H9 (cell line): Measurements from ENCODE around the gene CFAP161. TPM values are rescaled to one million over a fixed set of nuclear protein-coding genes. Genes with fewer than 3 reads are reported as not detected.

Experiments used
- DNase-seq: peaks from one replicate; pipeline ENCODE4 v3.0.0-alpha.2; 2017
- H2AFZ ChIP-seq: one replicate; pipeline ENCODE4 v1.6.1; 2013; ENCODE audit warnings: mild to moderate bottlenecking, low read length, control low read depth, moderate library complexity
- H2AK5ac ChIP-seq: 2 replicates; pipeline ENCODE4 v1.6.1; 2013; ENCODE audit warnings: low read length, control low read depth, mixed read lengths; ENCODE audit not compliant: insufficient read length
- H2BK120ac ChIP-seq: one replicate; pipeline ENCODE4 v1.6.1; 2013; ENCODE audit warnings: low read depth, mild to moderate bottlenecking, low read length, control low read depth, inconsistent platforms; ENCODE audit not compliant: poor library complexity, severe bottlenecking
- H2BK12ac ChIP-seq: 2 replicates; pipeline ENCODE4 v1.6.1; 2013; ENCODE audit warnings: low read length, control low read depth, mixed read lengths, low read depth; ENCODE audit not compliant: insufficient read length
- H2BK15ac ChIP-seq: 2 replicates; pipeline ENCODE4 v1.6.1; 2013; ENCODE audit warnings: low read depth, low read length, control low read depth
- H2BK20ac ChIP-seq: one replicate; pipeline ENCODE4 v1.6.1; 2013; ENCODE audit warnings: low read depth, mild to moderate bottlenecking, low read length, control low read depth, inconsistent platforms; ENCODE audit not compliant: poor library complexity, severe bottlenecking
- H2BK5ac ChIP-seq: 2 replicates; pipeline ENCODE4 v1.6.1; 2013; ENCODE audit warnings: low read length, control low read depth, mixed read lengths; ENCODE audit not compliant: insufficient read length
- H3K14ac ChIP-seq: 2 replicates; pipeline ENCODE4 v1.6.1; 2013; ENCODE audit warnings: low read length, control low read depth; ENCODE audit not compliant: insufficient read depth
- H3K18ac ChIP-seq: 2 replicates; pipeline ENCODE4 v1.6.1; 2013; ENCODE audit warnings: low read depth, mild to moderate bottlenecking, mixed read lengths, low read length, control low read depth; ENCODE audit not compliant: insufficient read length
- H3K23ac ChIP-seq: 2 replicates; pipeline ENCODE4 v1.6.1; 2013; ENCODE audit warnings: low read length, control low read depth, mixed read lengths, low read depth; ENCODE audit not compliant: insufficient read length
- H3K23me2 ChIP-seq: 2 replicates; pipeline ENCODE4 v1.6.1; 2013; ENCODE audit warnings: low read depth, mild to moderate bottlenecking, mixed read lengths, low read length, control low read depth; ENCODE audit not compliant: insufficient read length, poor library complexity, severe bottlenecking
- H3K27ac ChIP-seq: 2 replicates; pipeline ENCODE4 v1.5.1; 2013; ENCODE audit warnings: low read length, control low read depth, mixed read lengths, low read depth; ENCODE audit not compliant: insufficient read length
- H3K27me3 ChIP-seq: 2 replicates; pipeline ENCODE4 v1.6.1; 2013; ENCODE audit warnings: low read length, control low read depth, inconsistent platforms; ENCODE audit not compliant: insufficient read depth
- H3K4ac ChIP-seq: 2 replicates; pipeline ENCODE4 v1.6.1; 2013; ENCODE audit warnings: low read depth, mild to moderate bottlenecking, control low read depth, inconsistent platforms, low read length, moderate library complexity
- H3K4me1 ChIP-seq: 2 replicates; pipeline ENCODE4 v1.6.1; 2013; ENCODE audit warnings: low read length, control low read depth, inconsistent platforms; ENCODE audit not compliant: insufficient read depth
- H3K4me2 ChIP-seq: 2 replicates; pipeline ENCODE4 v1.6.1; 2013; ENCODE audit warnings: low read length, control low read depth, mixed read lengths; ENCODE audit not compliant: insufficient read length, insufficient read depth
- H3K56ac ChIP-seq: 2 replicates; pipeline ENCODE4 v1.6.1; 2013; ENCODE audit warnings: low read depth, mild to moderate bottlenecking, mixed read lengths, low read length, control low read depth; ENCODE audit not compliant: insufficient read length
- H3K79me1 ChIP-seq: 2 replicates; pipeline ENCODE4 v1.6.1; 2013; ENCODE audit warnings: low read depth, mild to moderate bottlenecking, moderate library complexity, low read length, control low read depth, inconsistent platforms; ENCODE audit not compliant: insufficient read depth, poor library complexity, severe bottlenecking
- H3K79me2 ChIP-seq: 2 replicates; pipeline ENCODE4 v1.6.1; 2013; ENCODE audit warnings: low read length, control low read depth, inconsistent platforms; ENCODE audit not compliant: insufficient read depth
- H3K9ac ChIP-seq: 2 replicates; pipeline ENCODE4 v1.6.1; 2013; ENCODE audit warnings: low read length, control low read depth, mixed read lengths; ENCODE audit not compliant: insufficient read length; ENCODE audit errors: extremely low read depth
- H3K9me3 ChIP-seq: one replicate; pipeline ENCODE4 v1.6.1; 2013; ENCODE audit warnings: low read depth, low read length, inconsistent platforms; ENCODE audit not compliant: control insufficient read depth
- H3T11ph ChIP-seq: one replicate; pipeline ENCODE4 v1.6.1; 2013; ENCODE audit warnings: mild to moderate bottlenecking, low read length, control low read depth, inconsistent platforms
- H4K20me1 ChIP-seq: one replicate; pipeline ENCODE4 v1.6.1; 2013; ENCODE audit not compliant: control insufficient read depth, insufficient read length, insufficient read depth
- H4K5ac ChIP-seq: 2 replicates; pipeline ENCODE4 v1.6.1; 2013; ENCODE audit warnings: low read depth, mild to moderate bottlenecking, mixed read lengths, low read length, control low read depth; ENCODE audit not compliant: insufficient read length
- H4K8ac ChIP-seq: replicated peaks from 2 replicates; pipeline ENCODE4 v1.6.1; 2013; ENCODE audit warnings: low read length, control low read depth, mixed read lengths, low read depth; ENCODE audit not compliant: insufficient read length
- H4K91ac ChIP-seq: 2 replicates; pipeline ENCODE4 v1.6.1; 2013; ENCODE audit warnings: low read depth, mild to moderate bottlenecking, moderate library complexity, mixed read lengths, low read length, control low read depth; ENCODE audit not compliant: insufficient read length
- H3K27ac Mint-ChIP-seq, 3 experiments: 2 replicates in 2 of 3; 3 replicates in 1 of 3; pipeline ENCODE4 v1.8.0; 2020 to 2021; ENCODE audit warnings: mixed read lengths in 3 of 3, mild to moderate bottlenecking in 1 of 3, moderate library complexity in 1 of 3
- H3K27me3 Mint-ChIP-seq: 2 replicates; pipeline ENCODE4 v1.8.0; 2021; ENCODE audit warnings: low read depth, mild to moderate bottlenecking, moderate library complexity, mixed read lengths
- H3K36me3 Mint-ChIP-seq, 3 experiments: 2 replicates in 2 of 3; 3 replicates in 1 of 3; pipeline ENCODE4 v1.8.0; 2020 to 2021; ENCODE audit warnings: low read depth in 3 of 3, mixed read lengths in 3 of 3; ENCODE audit not compliant: insufficient read depth in 1 of 3
- H3K4me1 Mint-ChIP-seq, 2 experiments: 2 replicates each; pipeline ENCODE4 v1.8.0; 2020; ENCODE audit warnings: mixed read lengths in 2 of 2
- H3K4me3 Mint-ChIP-seq, 2 experiments: 2 replicates in 1 of 2; 3 replicates in 1 of 2; pipeline ENCODE4 v1.8.0; 2020 to 2021; ENCODE audit warnings: mild to moderate bottlenecking in 2 of 2, mixed read lengths in 2 of 2, moderate library complexity in 1 of 2
- H3K9me3 Mint-ChIP-seq, 2 experiments: 2 replicates in 1 of 2; 3 replicates in 1 of 2; pipeline ENCODE4 v1.8.0; 2020; ENCODE audit warnings: mild to moderate bottlenecking in 2 of 2, mixed read lengths in 2 of 2, moderate library complexity in 1 of 2
- WGBS: extraction: QIAGEN DNeasy Blood & Tissue Kit; methylation state at CpG from one replicate; pipeline ENCODE4 v1.1.7; 2013; ENCODE audit warnings: missing lambda C conversion rate, low lambda C conversion rate, mixed read lengths; ENCODE audit not compliant: insufficient read length; ENCODE audit errors: extremely low coverage; 5-methylcytosine and 5-hydroxymethylcytosine counted together
- total RNA-seq: library from RNA; stranded (reverse); gene quantifications from 2 replicates; pipeline ENCODE4 v1.2.1, GENCODE V29; 2021
- TF ChIP-seq, protein P1 (sequence below): fragments of 200-600 bp; sonication (generic); conservative IDR thresholded peaks from 3 replicates; pipeline ENCODE4 v1.8.0; 2021; ENCODE audit warnings: antibody characterized with exemption, mild to moderate bottlenecking

The CFAP161 gene
- total RNA-seq, 1 experiment from 2014 or later, result 0.24 TPM

DNA sequence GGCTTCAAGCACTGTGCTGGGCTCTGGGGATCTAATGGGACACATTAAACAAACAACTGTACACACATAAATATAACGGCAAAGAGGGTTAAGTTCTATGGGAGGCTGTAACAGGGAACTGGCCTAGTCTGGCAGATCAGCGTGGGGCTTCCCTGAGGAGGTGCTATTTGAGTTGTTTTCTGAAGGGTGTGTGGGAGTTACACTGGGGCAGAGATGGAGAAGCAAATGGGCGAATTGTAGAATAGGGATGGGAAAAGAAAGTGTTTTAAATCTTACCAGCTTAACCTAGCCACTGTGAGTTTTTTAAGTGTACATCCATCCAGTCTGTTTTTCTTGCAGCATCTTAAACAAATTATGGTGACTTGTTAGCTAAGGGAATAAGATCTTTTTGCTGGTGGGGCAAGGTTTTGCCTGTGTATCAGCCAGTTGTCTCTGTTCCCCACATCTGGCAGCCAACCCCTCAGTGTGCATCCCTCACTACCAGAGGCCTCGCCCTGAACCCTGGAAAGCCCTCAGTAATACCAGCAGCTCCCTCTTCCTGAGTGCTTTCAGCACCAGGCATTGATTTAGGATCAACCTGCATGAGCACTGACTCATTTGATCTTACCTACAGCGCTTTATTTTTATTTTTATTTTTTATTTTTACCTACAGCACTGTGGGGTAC is 51.7 kb downstream of the CFAP161 start:
- H4K8ac ChIP-seq, result no peak overlapping the region
- no peak overlapping the region for H3K4me3 Mint-ChIP-seq
- no peak overlapping the region for H2BK5ac ChIP-seq
- H3K9me3 Mint-ChIP-seq, result no peaks in the 10 kb centered on the region
- TF ChIP-seq, protein P1, sequence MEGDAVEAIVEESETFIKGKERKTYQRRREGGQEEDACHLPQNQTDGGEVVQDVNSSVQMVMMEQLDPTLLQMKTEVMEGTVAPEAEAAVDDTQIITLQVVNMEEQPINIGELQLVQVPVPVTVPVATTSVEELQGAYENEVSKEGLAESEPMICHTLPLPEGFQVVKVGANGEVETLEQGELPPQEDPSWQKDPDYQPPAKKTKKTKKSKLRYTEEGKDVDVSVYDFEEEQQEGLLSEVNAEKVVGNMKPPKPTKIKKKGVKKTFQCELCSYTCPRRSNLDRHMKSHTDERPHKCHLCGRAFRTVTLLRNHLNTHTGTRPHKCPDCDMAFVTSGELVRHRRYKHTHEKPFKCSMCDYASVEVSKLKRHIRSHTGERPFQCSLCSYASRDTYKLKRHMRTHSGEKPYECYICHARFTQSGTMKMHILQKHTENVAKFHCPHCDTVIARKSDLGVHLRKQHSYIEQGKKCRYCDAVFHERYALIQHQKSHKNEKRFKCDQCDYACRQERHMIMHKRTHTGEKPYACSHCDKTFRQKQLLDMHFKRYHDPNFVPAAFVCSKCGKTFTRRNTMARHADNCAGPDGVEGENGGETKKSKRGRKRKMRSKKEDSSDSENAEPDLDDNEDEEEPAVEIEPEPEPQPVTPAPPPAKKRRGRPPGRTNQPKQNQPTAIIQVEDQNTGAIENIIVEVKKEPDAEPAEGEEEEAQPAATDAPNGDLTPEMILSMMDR, result no peak
- H3K27ac ChIP-seq, result no peak overlapping the region
- H2BK15ac ChIP-seq, result no peak overlapping the region
- no peaks in the 10 kb centered on the region for H3K79me2 ChIP-seq
- peaks cover 24% of the 10 kb centered on the region for H3K27me3 Mint-ChIP-seq
- no peaks in the 10 kb centered on the region for H4K20me1 ChIP-seq
- no peak overlapping the region for H3K23ac ChIP-seq
- H3K14ac ChIP-seq, result no peak overlapping the region
- H2AFZ ChIP-seq, result no peak overlapping the region
- no peak overlapping the region for H3T11ph ChIP-seq
- H4K5ac ChIP-seq, result no peak overlapping the region
- no peak overlapping the region for H3K4ac ChIP-seq
- H3K27me3 ChIP-seq, result no peaks in the 10 kb centered on the region
- no peak for DNase-seq
- no peak overlapping the region for H2BK12ac ChIP-seq
- H3K4me1 ChIP-seq, result no peaks in the 10 kb centered on the region
- H2AK5ac ChIP-seq, result no peak overlapping the region
- no CpG with 5 or more reads among the region's 5 CpGs for WGBS
- H3K4me2 ChIP-seq, result no peak overlapping the region
- peaks cover 0 to 18% of the 10 kb centered on the region in 2 experiments; a peak in 3 of 4 replicates for H3K4me1 Mint-ChIP-seq
- H3K23me2 ChIP-seq, result no peaks in the 10 kb centered on the region
- no peak overlapping the region for H4K91ac ChIP-seq
- H2BK120ac ChIP-seq, result no peak overlapping the region
- H3K79me1 ChIP-seq, result no peaks in the 10 kb centered on the region
- no peak overlapping the region for H3K18ac ChIP-seq
- no peak overlapping the region for H3K56ac ChIP-seq
- H3K27ac Mint-ChIP-seq, result no peak overlapping the region
- H3K9ac ChIP-seq, result no peak overlapping the region
- no peak overlapping the region for H2BK20ac ChIP-seq
- no peaks in the 10 kb centered on the region for H3K36me3 Mint-ChIP-seq
- no peaks in the 10 kb centered on the region for H3K9me3 ChIP-seq
